ENCODE data around the gene ASGR2. TPM values are rescaled to one million over a fixed set of nuclear protein-coding genes. Genes with fewer than 3 reads are reported as not detected.
A peak's percentile ranks its signal among the peaks of the same experiment; 100 is the strongest.
"Not testable (repeated sequence)": the region's sequence is repeated elsewhere in the genome, so short reads cannot be mapped to it uniquely, and the experiment has no call there.

The ASGR2 gene
- polyA plus RNA-seq, 2 of the 4 experiments (the other 2 are of a cell fraction): 0.06 to 0.34 TPM

DNA sequence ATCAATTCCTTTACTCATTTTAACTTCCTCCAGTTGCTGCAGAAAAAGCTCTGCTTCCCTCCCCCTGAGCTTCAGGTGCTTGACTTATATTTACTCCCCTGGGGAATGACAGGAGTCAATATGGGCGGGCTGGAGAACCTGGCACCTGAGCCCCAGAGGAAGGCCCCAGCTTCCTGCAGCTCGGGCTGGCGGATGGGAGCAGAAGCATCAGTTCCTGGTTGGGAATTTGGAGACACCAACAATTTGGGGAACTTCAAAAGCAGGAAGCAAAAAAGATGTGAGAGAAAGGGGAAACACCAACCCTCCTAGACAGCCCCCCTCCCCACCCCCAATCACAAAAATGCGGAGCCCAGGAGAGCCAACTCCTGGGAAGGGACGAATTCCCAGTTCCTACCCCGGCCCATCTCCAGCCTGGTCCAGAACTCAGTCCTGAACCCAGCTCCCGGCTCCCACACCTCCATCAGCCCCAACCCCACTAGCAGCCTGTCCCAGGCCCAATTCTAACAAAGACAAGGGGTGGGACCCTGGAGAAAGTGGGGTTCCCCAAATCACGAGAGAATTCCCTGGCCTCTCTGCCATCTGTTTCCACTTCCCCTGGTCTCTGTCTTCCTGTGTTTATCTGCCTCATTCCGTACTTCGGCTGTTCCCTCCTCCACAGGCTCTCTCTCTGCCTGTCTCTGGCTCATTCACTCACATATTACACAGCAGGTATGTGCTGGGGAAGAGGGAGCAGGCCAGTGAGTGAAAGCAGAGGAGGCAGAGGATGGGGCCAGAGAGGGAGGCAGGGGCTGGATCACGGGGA lies 16.2 kb upstream of the ASGR2 start:
- Histone ChIP-seq H3K4me1 (peaks cover 4% of the 10 kb centered on the region; the same call in 2 of the 3 replicates), H3K27ac (peak overlapping the region in 1 of 2 experiments; percentile 2; a peak in 1 of 6 replicates), H3K9me3 (no peaks in the 10 kb centered on the region), H3K4me2 (no peak overlapping the region), H3K4me3 (no peak overlapping the region)
- TF ChIP-seq SREBF2 (IDR thresholded peaks at IDR 0.05): no peak
- no peak for TF ChIP-seq CEBPB (IDR thresholded peaks at IDR 0.05)
- TF ChIP-seq CHD2 (IDR thresholded peaks at IDR 0.05; ENCODE audit: low read length, partially characterized antibody): no peak
- TF ChIP-seq HOXB5 (CRISPR knock-in tag; IDR thresholded peaks at IDR 0.05): no peak
- TF ChIP-seq, protein P1, sequence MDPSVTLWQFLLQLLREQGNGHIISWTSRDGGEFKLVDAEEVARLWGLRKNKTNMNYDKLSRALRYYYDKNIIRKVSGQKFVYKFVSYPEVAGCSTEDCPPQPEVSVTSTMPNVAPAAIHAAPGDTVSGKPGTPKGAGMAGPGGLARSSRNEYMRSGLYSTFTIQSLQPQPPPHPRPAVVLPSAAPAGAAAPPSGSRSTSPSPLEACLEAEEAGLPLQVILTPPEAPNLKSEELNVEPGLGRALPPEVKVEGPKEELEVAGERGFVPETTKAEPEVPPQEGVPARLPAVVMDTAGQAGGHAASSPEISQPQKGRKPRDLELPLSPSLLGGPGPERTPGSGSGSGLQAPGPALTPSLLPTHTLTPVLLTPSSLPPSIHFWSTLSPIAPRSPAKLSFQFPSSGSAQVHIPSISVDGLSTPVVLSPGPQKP (IDR thresholded peaks at IDR 0.05; ENCODE audit: low read depth, low read length): no peak
- no peak for TF ChIP-seq MYC (IDR thresholded peaks at IDR 0.05; ENCODE audit: borderline replicate concordance, low read length)
- no peak for TF ChIP-seq ZC3H11A (IDR thresholded peaks at IDR 0.05)
- no peak for TF ChIP-seq TP53 (CRISPR knock-in tag; IDR thresholded peaks at IDR 0.05)
- TF ChIP-seq, protein P2, sequence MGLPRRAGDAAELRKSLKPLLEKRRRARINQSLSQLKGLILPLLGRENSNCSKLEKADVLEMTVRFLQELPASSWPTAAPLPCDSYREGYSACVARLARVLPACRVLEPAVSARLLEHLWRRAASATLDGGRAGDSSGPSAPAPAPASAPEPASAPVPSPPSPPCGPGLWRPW (IDR thresholded peaks at IDR 0.05): no peak
- no peak for TF ChIP-seq CHD4 (IDR thresholded peaks at IDR 0.05; ENCODE audit: borderline replicate concordance)
- TF ChIP-seq JUNB (IDR thresholded peaks at IDR 0.05): no peak
- no peak for TF ChIP-seq CBX8 (IDR thresholded peaks at IDR 0.05)
- no peak for TF ChIP-seq ZNF302 (CRISPR knock-in tag; IDR thresholded peaks at IDR 0.05)
- TF ChIP-seq EHMT2 (IDR thresholded peaks at IDR 0.05; ENCODE audit: low read depth): no peak
- TF ChIP-seq EP300 (IDR thresholded peaks at IDR 0.05): no peak
- TF ChIP-seq KDM5A (IDR thresholded peaks at IDR 0.05): no peak
- no peak for DNase-seq (ENCODE audit: low read depth in 1 of 2, low spot score in 1 of 2)
- WGBS (ENCODE audit: missing lambda C conversion rate): 83% methylated on average over 11 of the region's 11 CpGs
- ChIA-PET POLR2A (no interaction called here), CTCF (interaction anchor here (0.6 to 45.7 kb wide), 7 partner anchors 11 to 540 kb away, joined by 3 to 1477 read pairs (median 3); partner anchors contain the start of genes ASGR2, SLC16A11 and SLC16A13)
- no peak for FAIRE-seq
- ATAC-seq: no peak; a peak in 1 of 6 replicates

DNA sequence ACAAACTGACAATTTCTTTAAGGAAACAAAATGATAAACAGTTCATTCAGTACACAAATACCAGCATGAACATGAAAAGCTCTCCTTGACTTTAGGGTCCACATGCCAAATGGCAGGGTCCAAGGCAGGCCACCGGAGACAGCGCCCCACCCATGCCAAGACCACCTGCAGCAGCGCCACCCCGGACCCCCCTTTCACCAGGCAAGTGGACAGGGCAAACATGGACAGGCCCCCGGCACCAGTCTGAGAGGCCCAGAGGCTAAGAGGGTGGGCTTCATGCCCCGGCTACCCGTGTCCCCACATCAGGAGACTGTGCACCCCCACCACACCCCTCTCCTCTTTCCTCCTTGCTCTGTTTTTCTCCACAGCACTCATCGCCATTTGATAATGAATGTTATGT lies 14.7 kb upstream of the ASGR2 start:
- no peaks in the 10 kb centered on the region for H3K4me1 ChIP-seq
- ChIA-PET CTCF (interaction anchor here (0.6 to 45.7 kb wide), 8 partner anchors 8 to 167 kb away, joined by 3 to 1477 read pairs (median 4); partner anchors contain the start of genes SLC16A11 and SLC16A13), POLR2A (no interaction called here)
- WGBS (ENCODE audit: missing lambda C conversion rate): 87% methylated on average over 8 of the region's 8 CpGs
- no peak overlapping the region for H3K4me2 ChIP-seq
- H3K9me3 ChIP-seq: no peaks in the 10 kb centered on the region
- no peak for FAIRE-seq
- H3K27ac ChIP-seq: no peak overlapping the region
- no peak for ATAC-seq
- no peak overlapping the region for H3K4me3 ChIP-seq
- TF ChIP-seq CBX2 (IDR thresholded peaks at IDR 0.05; ENCODE audit: borderline replicate concordance, low read depth) (no peak), RNF2 (IDR thresholded peaks at IDR 0.05; ENCODE audit: borderline replicate concordance, low read depth) (no peak), NR3C1 (IDR thresholded peaks at IDR 0.05) (no peak), POLR2A (IDR thresholded peaks at IDR 0.05; ENCODE audit: low read length) (no peak), KDM5A (IDR thresholded peaks at IDR 0.05) (no peak), CHD4 (IDR thresholded peaks at IDR 0.05; ENCODE audit: borderline replicate concordance) (no peak), MYC (IDR thresholded peaks at IDR 0.05; ENCODE audit: borderline replicate concordance, low read length) (no peak), ZNF302 (CRISPR knock-in tag; IDR thresholded peaks at IDR 0.05) (no peak), FOXS1 (CRISPR knock-in tag; IDR thresholded peaks at IDR 0.05) (no peak), HDAC2 (IDR thresholded peaks at IDR 0.05) (no peak)
- no peak for DNase-seq (ENCODE audit: low read depth in 1 of 2, low spot score in 1 of 2)

DNA sequence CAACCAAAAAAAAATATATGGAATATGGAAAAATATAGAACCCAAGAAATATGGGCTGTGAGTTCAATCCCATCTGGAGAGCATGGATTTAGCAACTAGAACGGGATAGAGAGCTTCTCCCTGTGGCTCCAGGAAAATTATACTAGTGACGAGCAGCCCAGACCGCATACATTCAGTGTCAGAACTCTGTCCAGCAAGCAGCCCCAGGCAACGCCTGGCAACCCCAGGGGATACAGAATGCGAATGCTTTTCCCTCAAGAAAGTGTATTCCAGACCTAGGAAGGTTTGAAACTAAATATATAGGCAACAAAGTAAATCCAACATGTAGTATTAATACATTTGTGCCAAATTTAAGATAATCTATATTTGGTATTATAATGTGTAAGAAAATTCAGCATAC lies 13.5 kb upstream of the ASGR2 start:
- TF ChIP-seq, protein P3, sequence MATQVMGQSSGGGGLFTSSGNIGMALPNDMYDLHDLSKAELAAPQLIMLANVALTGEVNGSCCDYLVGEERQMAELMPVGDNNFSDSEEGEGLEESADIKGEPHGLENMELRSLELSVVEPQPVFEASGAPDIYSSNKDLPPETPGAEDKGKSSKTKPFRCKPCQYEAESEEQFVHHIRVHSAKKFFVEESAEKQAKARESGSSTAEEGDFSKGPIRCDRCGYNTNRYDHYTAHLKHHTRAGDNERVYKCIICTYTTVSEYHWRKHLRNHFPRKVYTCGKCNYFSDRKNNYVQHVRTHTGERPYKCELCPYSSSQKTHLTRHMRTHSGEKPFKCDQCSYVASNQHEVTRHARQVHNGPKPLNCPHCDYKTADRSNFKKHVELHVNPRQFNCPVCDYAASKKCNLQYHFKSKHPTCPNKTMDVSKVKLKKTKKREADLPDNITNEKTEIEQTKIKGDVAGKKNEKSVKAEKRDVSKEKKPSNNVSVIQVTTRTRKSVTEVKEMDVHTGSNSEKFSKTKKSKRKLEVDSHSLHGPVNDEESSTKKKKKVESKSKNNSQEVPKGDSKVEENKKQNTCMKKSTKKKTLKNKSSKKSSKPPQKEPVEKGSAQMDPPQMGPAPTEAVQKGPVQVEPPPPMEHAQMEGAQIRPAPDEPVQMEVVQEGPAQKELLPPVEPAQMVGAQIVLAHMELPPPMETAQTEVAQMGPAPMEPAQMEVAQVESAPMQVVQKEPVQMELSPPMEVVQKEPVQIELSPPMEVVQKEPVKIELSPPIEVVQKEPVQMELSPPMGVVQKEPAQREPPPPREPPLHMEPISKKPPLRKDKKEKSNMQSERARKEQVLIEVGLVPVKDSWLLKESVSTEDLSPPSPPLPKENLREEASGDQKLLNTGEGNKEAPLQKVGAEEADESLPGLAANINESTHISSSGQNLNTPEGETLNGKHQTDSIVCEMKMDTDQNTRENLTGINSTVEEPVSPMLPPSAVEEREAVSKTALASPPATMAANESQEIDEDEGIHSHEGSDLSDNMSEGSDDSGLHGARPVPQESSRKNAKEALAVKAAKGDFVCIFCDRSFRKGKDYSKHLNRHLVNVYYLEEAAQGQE (IDR thresholded peaks at IDR 0.05): no peak
- TF ChIP-seq RFX5 (IDR thresholded peaks at IDR 0.05): peak; percentile 86
- Histone ChIP-seq H3K4me3 (no peak overlapping the region), H3K4me2 (no peak overlapping the region), H3K9me3 (no peaks in the 10 kb centered on the region), H3K4me1 (no peaks in the 10 kb centered on the region), H3K27ac (no peak overlapping the region)
- DNase-seq (ENCODE audit: low read depth in 1 of 2, low spot score in 1 of 2) (no peak), ATAC-seq (no peak), FAIRE-seq (no peak)
- ChIA-PET POLR2A (no interaction called here), CTCF (interaction anchor here (1.6 to 45.7 kb wide), 3 partner anchors 9 to 76 kb away, joined by 4 to 1477 read pairs (median 11); partner anchors contain the start of genes SLC16A11 and SLC16A13)
- 80% methylated on average over 5 of the region's 5 CpGs for WGBS (ENCODE audit: missing lambda C conversion rate)

DNA sequence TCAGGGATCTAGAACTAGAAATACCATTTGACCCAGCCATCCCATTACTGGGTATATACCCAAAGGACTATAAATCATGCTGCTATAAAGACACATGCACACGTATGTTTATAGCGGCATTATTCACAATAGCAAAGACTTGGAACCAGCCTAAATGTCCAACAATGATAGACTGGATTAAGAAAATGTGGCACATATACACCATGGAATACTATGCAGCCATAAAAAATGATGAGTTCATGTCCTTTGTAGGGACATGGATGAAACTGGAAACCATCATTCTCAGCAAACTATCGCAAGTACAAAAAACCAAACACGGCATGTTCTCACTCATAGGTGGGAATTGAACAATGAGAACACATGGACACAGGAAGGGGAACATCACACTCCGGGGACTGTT lies 12.9 kb upstream of the ASGR2 start:
- ATAC-seq; H3K4me3 ChIP-seq; H3K27ac ChIP-seq; POLR2A ChIA-PET; H3K9me3 ChIP-seq; DNase-seq (ENCODE audit: low read depth in 1 of 2, low spot score in 1 of 2); FAIRE-seq; H3K4me1 ChIP-seq; H3K4me2 ChIP-seq: not testable (repeated sequence)
- WGBS (ENCODE audit: missing lambda C conversion rate): 78% methylated on average over 4 of the region's 5 CpGs
- CTCF ChIA-PET: interaction anchor here (1.6 to 45.7 kb wide), 2 partner anchors 9 to 76 kb away, joined by 4 to 1477 read pairs; partner anchors contain the start of genes SLC16A11 and SLC16A13

All from A549 (cell line).